Erythroblast (primary cell): ENCODE measurements around the gene DCPS.

ENCODE experiments used
- GATA1 ChIP-seq: IDR thresholded peaks from 2 replicates; pipeline ENCODE4 v1.6.1; 2011; ENCODE audit warnings: low read depth, mild to moderate bottlenecking, control low read depth, low read length, moderate library complexity
- POLR2A ChIP-seq: IDR thresholded peaks from 2 replicates; pipeline ENCODE4 v1.6.1; 2011; ENCODE audit warnings: mild to moderate bottlenecking, low read length

- TF ChIP-seq POLR2A: no peak
- no peak for TF ChIP-seq GATA1
Measured at GRCh38 chr11:126322996-126323395, 19.1 kb downstream of the DCPS start.
